RPMI7951 (cell line): Measurements from ENCODE around the gene LGI2. TPM values are rescaled to one million over a fixed set of nuclear protein-coding genes. Genes with fewer than 3 reads are reported as not detected.

ENCODE experiments used
- DNase-seq: peaks from one replicate; pipeline ENCODE4 v3.0.0-alpha.2; 2012; ENCODE audit warnings: low read depth
- total RNA-seq: library from RNA; depleted of rRNA; stranded (reverse); fragments of >200 nt; shearing (Covaris generic); gene quantifications from 2 replicates; pipeline ENCODE4 v1.2.3, GENCODE V29; 2014; rRNA removed

Gene LGI2
- total RNA-seq, 1 experiment from 2014 or later: not detected

- no peak for DNase-seq
These were observed 64.7 kb downstream of the LGI2 start for GRCh38 chr4:24966076-24966475.

GRCh38 chr4:24965627-24966026 lies 65.1 kb downstream of the LGI2 start:
- DNase-seq: no peak

GRCh38 chr4:24963277-24963676 lies 67.5 kb downstream of the LGI2 start:
- DNase-seq: no peak

GRCh38 chr4:24957886-24958285 lies 72.9 kb downstream of the LGI2 start:
- no peak for DNase-seq

GRCh38 chr4:24956763-24957162 lies 74.0 kb downstream of the LGI2 start:
- no peak for DNase-seq

GRCh38 chr4:24956091-24956490 lies 74.7 kb downstream of the LGI2 start:
- DNase-seq: no peak

- no peak for DNase-seq
These were observed 78.1 kb downstream of the LGI2 start for GRCh38 chr4:24952667-24953066.

- no peak for DNase-seq
These were observed 80.8 kb downstream of the LGI2 start for GRCh38 chr4:24949970-24950369.

Other genes with a start within 250 kb of the LGI2 start
- 1.2 and 1.9 TPM in 2 replicates for gene SOD3, start 235.4 kb downstream of the LGI2 start, total RNA-seq
- 4.1 and 4.3 TPM in 2 replicates for gene CCDC149, start 117.9 kb downstream of the LGI2 start, total RNA-seq
- gene SEPSECS, start 129.5 kb upstream of the LGI2 start, total RNA-seq: 4.9 and 5.3 TPM in 2 replicates
- gene PI4K2B, start 203.1 kb upstream of the LGI2 start, total RNA-seq: 23.6 and 25.6 TPM in 2 replicates